Measurements from ENCODE around the gene KCNJ4. TPM values are rescaled to one million over a fixed set of nuclear protein-coding genes. Genes with fewer than 3 reads are reported as not detected.
A peak's percentile ranks its signal among the peaks of the same experiment; 100 is the strongest.

KCNJ4 gene
- 0.05 and 0.08 TPM in 2 replicates for polyA plus RNA-seq (2013)

GRCh38 chr22:38455076-38455529 lies at the start of gene KCNJ4:
TSS of gene KCNJ4 (minus strand) at chr22:38455199. CDS start at chr22:38428132, 27,067 bp downstream.
- H4K12ac ChIP-seq (ENCODE audit: low read depth, low read length), result no peak within 1 kb of the TSS
- H3K4me3 ChIP-seq (ENCODE audit: low read depth, low read length), result peak within 1 kb of the TSS; percentile 66
- no peak within 1 kb of the TSS for H2BK120ac ChIP-seq (ENCODE audit: insufficient read depth, low read length, poor library complexity)
- no peak within 1 kb of the TSS for H3K23ac ChIP-seq (ENCODE audit: low read length)
- peak within 1 kb of the TSS; percentile 82 for H3K4me2 ChIP-seq (ENCODE audit: low read length)
- H3K79me2 ChIP-seq (ENCODE audit: control insufficient read depth, insufficient read depth, low read length, poor library complexity), result no peaks in the 10 kb centered on the region
- WGBS (ENCODE audit: extremely low coverage, insufficient coverage, insufficient read length), result no CpG with 5 or more reads among the region's 76 CpGs
- no peak within 1 kb of the TSS for H3K14ac ChIP-seq (ENCODE audit: low read length)
- peaks cover 3 to 4% of the 10 kb centered on the region in 2 experiments for H3K4me1 ChIP-seq (ENCODE audit: control insufficient read depth in 1 of 2, insufficient read depth in 2 of 2, low read length in 2 of 2)
- H2AK5ac ChIP-seq (ENCODE audit: low read length), result no peak within 1 kb of the TSS
- no peak for DNase-seq
- no peaks in the 10 kb centered on the region for H3K79me1 ChIP-seq (ENCODE audit: low read length)
- H3K4ac ChIP-seq (ENCODE audit: low read depth, low read length), result no peak within 1 kb of the TSS
- H2AFZ ChIP-seq (ENCODE audit: insufficient read depth, low read length, poor library complexity), result peak within 1 kb of the TSS; percentile 64
- H2BK5ac ChIP-seq (ENCODE audit: low read depth, low read length, poor library complexity), result no peak within 1 kb of the TSS
- peaks cover 6% of the 10 kb centered on the region for H3K9me3 ChIP-seq (ENCODE audit: insufficient read depth, low read depth, low read length)
- H3K36me3 ChIP-seq (ENCODE audit: control insufficient read depth in 1 of 2, insufficient read depth in 2 of 2, low read length in 2 of 2), result no peaks in the 10 kb centered on the region
- no peak within 1 kb of the TSS for H3K27ac ChIP-seq (ENCODE audit: low read depth, low read length)
- no peak within 1 kb of the TSS for H4K91ac ChIP-seq (ENCODE audit: low read depth, low read length)
- no peak within 1 kb of the TSS for H3K18ac ChIP-seq (ENCODE audit: low read length)
- no peak within 1 kb of the TSS for H3K9ac ChIP-seq (ENCODE audit: low read length)
- peaks cover 32% of the 10 kb centered on the region for H3K27me3 ChIP-seq (ENCODE audit: insufficient read depth, low read length)
- no peak within 1 kb of the TSS for H4K8ac ChIP-seq (ENCODE audit: low read depth, low read length)
- H2BK12ac ChIP-seq (ENCODE audit: low read length), result no peak within 1 kb of the TSS

GRCh38 chr22:38503021-38503420 lies 48.0 kb upstream of the KCNJ4 start:
- H2BK12ac ChIP-seq (ENCODE audit: low read length), result no peak overlapping the region
- peaks cover 17 to 29% of the 10 kb centered on the region in 2 experiments for H3K36me3 ChIP-seq (ENCODE audit: control insufficient read depth in 1 of 2, insufficient read depth in 2 of 2, low read length in 2 of 2)
- H3K27ac ChIP-seq (ENCODE audit: low read depth, low read length), result no peak overlapping the region
- H3K79me2 ChIP-seq (ENCODE audit: control insufficient read depth, insufficient read depth, low read length, poor library complexity), result peaks cover 26% of the 10 kb centered on the region
- H3K23ac ChIP-seq (ENCODE audit: low read length), result no peak overlapping the region
- H3K9me3 ChIP-seq (ENCODE audit: insufficient read depth, low read depth, low read length), result no peaks in the 10 kb centered on the region
- no peak overlapping the region for H4K91ac ChIP-seq (ENCODE audit: low read depth, low read length)
- H2AFZ ChIP-seq (ENCODE audit: insufficient read depth, low read length, poor library complexity), result no peak overlapping the region
- peaks cover 0 to 7% of the 10 kb centered on the region in 2 experiments for H3K4me1 ChIP-seq (ENCODE audit: control insufficient read depth in 1 of 2, insufficient read depth in 2 of 2, low read length in 2 of 2)
- H2BK5ac ChIP-seq (ENCODE audit: low read depth, low read length, poor library complexity), result no peak overlapping the region
- WGBS (ENCODE audit: extremely low coverage, insufficient coverage, insufficient read length), result no CpG with 5 or more reads among the region's 4 CpGs
- H4K12ac ChIP-seq (ENCODE audit: low read depth, low read length), result no peak overlapping the region
- peak overlapping the region; percentile 52 for H3K4me2 ChIP-seq (ENCODE audit: low read length)
- peak overlapping the region; percentile 86 for H3K4ac ChIP-seq (ENCODE audit: low read depth, low read length)
- no peak overlapping the region for H3K18ac ChIP-seq (ENCODE audit: low read length)
- H3K14ac ChIP-seq (ENCODE audit: low read length), result no peak overlapping the region
- H3K79me1 ChIP-seq (ENCODE audit: low read length), result peaks cover 14% of the 10 kb centered on the region
- DNase-seq, result no peak
- H3K27me3 ChIP-seq (ENCODE audit: insufficient read depth, low read length), result no peaks in the 10 kb centered on the region
- H3K4me3 ChIP-seq (ENCODE audit: low read depth, low read length), result no peak overlapping the region
- H2BK120ac ChIP-seq (ENCODE audit: insufficient read depth, low read length, poor library complexity), result no peak overlapping the region
- no peak overlapping the region for H4K8ac ChIP-seq (ENCODE audit: low read depth, low read length)
- no peak overlapping the region for H3K9ac ChIP-seq (ENCODE audit: low read length)
- no peak overlapping the region for H2AK5ac ChIP-seq (ENCODE audit: low read length)

- no peak for DNase-seq
- H3K18ac ChIP-seq (ENCODE audit: low read length), result no peak overlapping the region
- no peaks in the 10 kb centered on the region for H3K27me3 ChIP-seq (ENCODE audit: insufficient read depth, low read length)
- no CpG with 5 or more reads among the region's 10 CpGs for WGBS (ENCODE audit: extremely low coverage, insufficient coverage, insufficient read length)
- H3K9me3 ChIP-seq (ENCODE audit: insufficient read depth, low read depth, low read length), result no peaks in the 10 kb centered on the region
- H4K12ac ChIP-seq (ENCODE audit: low read depth, low read length), result no peak overlapping the region
- H3K4me1 ChIP-seq (ENCODE audit: control insufficient read depth in 1 of 2, insufficient read depth in 2 of 2, low read length in 2 of 2), result peaks cover 0 to 6% of the 10 kb centered on the region in 2 experiments
- H3K4ac ChIP-seq (ENCODE audit: low read depth, low read length), result peak overlapping the region; percentile 84
- H3K36me3 ChIP-seq (ENCODE audit: control insufficient read depth in 1 of 2, insufficient read depth in 2 of 2, low read length in 2 of 2), result peaks cover 24 to 39% of the 10 kb centered on the region in 2 experiments
- H3K14ac ChIP-seq (ENCODE audit: low read length), result no peak overlapping the region
- H2AFZ ChIP-seq (ENCODE audit: insufficient read depth, low read length, poor library complexity), result no peak overlapping the region
- H2BK120ac ChIP-seq (ENCODE audit: insufficient read depth, low read length, poor library complexity), result no peak overlapping the region
- no peak overlapping the region for H4K8ac ChIP-seq (ENCODE audit: low read depth, low read length)
- no peak overlapping the region for H4K91ac ChIP-seq (ENCODE audit: low read depth, low read length)
- H2BK12ac ChIP-seq (ENCODE audit: low read length), result no peak overlapping the region
- no peak overlapping the region for H2BK5ac ChIP-seq (ENCODE audit: low read depth, low read length, poor library complexity)
- peaks cover 14% of the 10 kb centered on the region for H3K79me1 ChIP-seq (ENCODE audit: low read length)
- H3K9ac ChIP-seq (ENCODE audit: low read length), result no peak overlapping the region
- H3K79me2 ChIP-seq (ENCODE audit: control insufficient read depth, insufficient read depth, low read length, poor library complexity), result peaks cover 26% of the 10 kb centered on the region
- H3K4me2 ChIP-seq (ENCODE audit: low read length), result no peak overlapping the region
- H3K23ac ChIP-seq (ENCODE audit: low read length), result no peak overlapping the region
- H3K27ac ChIP-seq (ENCODE audit: low read depth, low read length), result no peak overlapping the region
- H2AK5ac ChIP-seq (ENCODE audit: low read length), result no peak overlapping the region
- no peak overlapping the region for H3K4me3 ChIP-seq (ENCODE audit: low read depth, low read length)
Measured at GRCh38 chr22:38501797-38502672, 47.0 kb upstream of the KCNJ4 start.

- Histone ChIP-seq H3K9me3 (ENCODE audit: insufficient read depth, low read depth, low read length) (no peaks in the 10 kb centered on the region), H3K9ac (ENCODE audit: low read length) (no peak overlapping the region), H3K18ac (ENCODE audit: low read length) (no peak overlapping the region), H2BK12ac (ENCODE audit: low read length) (no peak overlapping the region), H3K36me3 (ENCODE audit: control insufficient read depth in 1 of 2, insufficient read depth in 2 of 2, low read length in 2 of 2) (peaks cover 43 to 69% of the 10 kb centered on the region in 2 experiments), H3K4me3 (ENCODE audit: low read depth, low read length) (no peak overlapping the region), H3K79me1 (ENCODE audit: low read length) (no peaks in the 10 kb centered on the region), H3K27me3 (ENCODE audit: insufficient read depth, low read length) (no peaks in the 10 kb centered on the region), H3K23ac (ENCODE audit: low read length) (no peak overlapping the region), H2BK120ac (ENCODE audit: insufficient read depth, low read length, poor library complexity) (no peak overlapping the region), H3K4ac (ENCODE audit: low read depth, low read length) (no peak overlapping the region), H2BK5ac (ENCODE audit: low read depth, low read length, poor library complexity) (no peak overlapping the region), H2AK5ac (ENCODE audit: low read length) (no peak overlapping the region), H3K14ac (ENCODE audit: low read length) (no peak overlapping the region), H4K12ac (ENCODE audit: low read depth, low read length) (no peak overlapping the region), H4K8ac (ENCODE audit: low read depth, low read length) (no peak overlapping the region), H3K27ac (ENCODE audit: low read depth, low read length) (no peak overlapping the region), H3K79me2 (ENCODE audit: control insufficient read depth, insufficient read depth, low read length, poor library complexity) (peaks cover 4% of the 10 kb centered on the region), H3K4me2 (ENCODE audit: low read length) (no peak overlapping the region), H3K4me1 (ENCODE audit: control insufficient read depth in 1 of 2, insufficient read depth in 2 of 2, low read length in 2 of 2) (no peaks in the 10 kb centered on the region), H2AFZ (ENCODE audit: insufficient read depth, low read length, poor library complexity) (no peak overlapping the region), H4K91ac (ENCODE audit: low read depth, low read length) (no peak overlapping the region)
- DNase-seq, result no peak
- WGBS (ENCODE audit: extremely low coverage, insufficient coverage, insufficient read length), result no CpG with 5 or more reads among the region's 3 CpGs
Measured at GRCh38 chr22:38497869-38498268, 42.9 kb upstream of the KCNJ4 start.

All from trophoblast cell (in vitro differentiated cells and primary cell).